ENCODE results near the gene NUP62.
A peak's percentile ranks its signal among the peaks of the same experiment; 100 is the strongest.

Gene NUP62

DNA sequence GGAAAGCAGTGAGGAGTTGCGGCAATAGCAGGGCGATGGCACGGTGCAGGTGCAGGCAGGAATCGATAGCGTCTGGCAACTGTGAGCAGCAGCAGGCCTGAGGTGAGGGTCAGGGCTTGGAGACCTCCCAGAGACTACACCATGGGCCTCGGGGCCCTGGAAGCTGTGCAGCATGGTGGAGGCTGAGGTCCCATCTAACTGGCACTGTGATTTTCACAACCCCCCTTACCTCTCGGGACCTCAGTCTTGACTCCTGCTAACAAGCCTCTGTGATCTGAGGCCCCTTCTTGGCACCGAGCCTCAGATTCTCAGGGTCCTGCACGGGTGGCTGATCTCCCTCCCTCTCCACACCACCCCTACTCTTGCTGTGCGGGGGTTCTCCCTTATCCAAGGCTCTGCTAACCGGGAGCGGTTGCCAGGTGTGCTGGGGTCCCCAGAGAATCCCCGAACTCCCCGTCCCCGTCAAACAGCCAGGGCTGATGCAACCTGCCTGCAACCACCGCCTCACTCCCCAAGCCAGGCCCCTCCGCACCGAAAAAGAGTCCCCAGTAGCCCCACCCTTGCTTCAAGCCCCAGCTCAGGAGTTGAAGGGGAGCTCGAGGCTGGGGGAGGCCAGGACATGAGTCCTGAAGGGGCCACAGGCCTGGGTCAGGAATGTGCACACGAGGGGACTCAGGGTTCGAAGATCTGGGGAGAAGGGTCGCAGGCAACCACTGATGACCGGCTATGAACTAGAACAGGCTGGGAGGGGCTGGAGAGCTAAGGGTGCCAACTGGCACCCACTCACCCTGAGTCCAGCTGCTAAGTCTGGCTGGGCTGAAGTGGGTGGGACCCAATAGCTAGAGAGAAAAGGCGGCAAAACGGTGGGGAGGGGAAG, 5.1 kb downstream of the NUP62 start:
- DNase-seq = no peak

DNA sequence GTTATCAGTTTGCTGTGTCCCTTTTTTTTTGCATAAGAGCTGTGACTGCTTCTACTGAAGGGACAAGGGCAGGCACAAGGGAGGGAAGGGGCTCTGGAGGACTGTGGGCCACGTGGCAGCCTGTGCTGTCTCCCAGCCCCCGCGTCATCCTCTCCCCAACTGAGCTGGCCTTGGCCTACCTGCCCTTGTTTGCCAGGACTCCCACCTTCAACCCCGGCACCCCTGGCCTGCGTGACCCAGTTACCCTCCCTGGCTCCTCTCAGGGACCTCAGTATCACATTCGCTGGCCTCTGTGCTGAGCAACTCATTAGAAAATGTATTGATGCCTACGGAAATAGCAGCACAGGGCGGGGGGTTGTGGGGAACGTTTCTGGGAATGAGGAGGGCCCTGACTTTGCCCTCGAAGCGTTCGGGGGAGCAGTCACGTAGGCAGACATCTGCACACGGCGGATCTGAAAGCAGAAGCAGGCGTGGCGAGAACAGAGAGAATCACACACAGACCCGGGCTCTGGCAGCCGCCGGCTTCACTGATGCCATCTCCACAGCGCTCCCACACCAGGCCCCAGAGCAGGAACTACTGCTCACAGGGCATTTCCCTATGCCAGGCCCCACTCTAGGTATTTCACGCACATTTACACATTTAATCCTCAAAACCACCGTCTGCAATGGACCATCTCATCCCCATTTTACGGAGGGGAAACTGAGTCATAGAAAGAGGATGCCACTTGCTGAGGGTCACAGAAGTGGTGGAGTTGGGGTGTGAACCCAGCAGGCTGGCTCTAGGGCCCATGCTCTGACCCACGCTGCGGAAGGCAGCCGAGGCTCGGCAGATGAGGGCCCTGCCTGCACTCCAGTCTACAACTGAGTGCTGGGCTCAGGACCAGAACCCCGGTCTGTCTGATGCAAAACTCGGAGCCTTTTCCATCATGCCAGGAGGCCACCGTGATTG, 6.0 kb downstream of the NUP62 start:
- no peak for DNase-seq

DNA sequence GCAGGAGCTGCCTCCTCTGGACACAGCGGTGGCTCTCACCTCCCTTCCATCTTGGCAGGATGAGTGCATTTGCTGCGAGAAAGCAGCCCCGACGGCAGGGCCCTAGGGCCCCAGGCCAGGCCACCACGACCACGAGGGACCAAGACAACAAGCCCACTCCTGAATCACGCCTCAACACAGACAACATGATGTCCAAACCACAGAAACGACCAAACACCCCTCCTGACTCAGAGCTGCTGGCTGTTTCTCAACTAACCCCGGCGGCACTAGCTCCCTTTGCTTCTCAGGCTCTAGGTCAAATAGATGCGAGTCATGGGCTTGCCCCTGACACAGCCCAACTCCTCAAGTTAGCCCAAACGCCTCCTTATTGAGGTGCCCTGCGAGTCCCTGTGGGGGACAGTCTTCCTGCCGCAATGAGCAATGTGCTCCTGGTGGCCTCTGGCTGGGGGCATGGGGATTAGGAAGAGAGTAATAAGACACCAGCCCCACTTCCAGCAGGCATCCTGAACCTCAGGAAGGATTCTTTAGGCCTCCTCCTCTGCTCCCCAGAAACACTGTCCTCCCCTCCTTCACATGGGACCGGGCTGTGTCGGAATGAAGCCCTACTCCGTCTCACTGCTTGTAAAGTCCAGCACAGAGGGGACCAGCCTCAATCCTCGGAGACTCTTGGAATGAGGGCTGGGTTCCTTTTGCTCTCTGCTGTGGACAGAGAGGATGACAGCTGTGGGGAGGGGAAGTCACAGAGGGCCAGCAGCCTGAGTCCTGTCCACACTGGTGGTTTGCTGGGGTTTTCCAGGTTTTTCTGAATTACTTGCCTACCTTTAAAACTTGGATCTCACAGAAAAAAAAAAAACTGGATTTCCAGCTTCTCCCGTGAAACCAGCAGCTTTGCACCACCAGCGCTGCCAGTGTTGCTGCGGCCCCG, 7.2 kb downstream of the NUP62 start:
- DNase-seq = no peak

DNA sequence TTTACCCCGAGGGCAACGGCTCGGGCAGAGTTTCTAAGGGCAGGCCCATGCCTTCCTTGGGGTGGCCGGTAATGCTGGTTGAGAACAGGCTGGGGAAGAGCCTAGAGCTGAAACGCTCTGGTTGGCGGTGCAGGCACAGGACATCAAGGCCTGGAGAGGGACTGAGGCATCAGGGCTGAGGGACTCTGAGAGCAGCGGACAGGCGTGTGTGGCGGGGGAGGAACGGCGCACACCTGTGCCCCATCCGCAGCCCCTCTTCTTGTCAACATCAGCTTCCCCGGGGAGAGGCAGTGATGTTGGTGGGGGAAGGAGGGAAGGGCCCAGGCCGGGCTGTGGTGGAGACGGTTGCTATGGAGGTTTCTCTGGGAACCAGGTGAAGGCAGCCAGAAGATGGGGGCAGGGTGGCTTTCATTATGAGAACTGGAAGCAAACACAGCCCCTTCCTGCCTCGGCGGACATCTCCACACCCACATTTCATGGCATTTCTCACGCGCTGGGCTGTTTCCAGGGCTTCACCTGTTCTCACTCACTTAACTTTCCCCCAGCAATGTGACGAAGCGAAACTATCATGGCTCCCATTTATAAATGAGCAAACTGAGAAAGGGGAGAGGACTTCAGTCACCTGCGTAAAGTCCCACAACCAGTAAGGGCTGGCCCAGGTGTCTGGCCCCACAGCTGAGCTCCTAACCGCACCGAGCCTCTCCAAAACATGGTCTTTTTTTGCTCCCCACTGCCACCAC, 8.5 kb downstream of the NUP62 start:
- DNase-seq = no peak

DNA sequence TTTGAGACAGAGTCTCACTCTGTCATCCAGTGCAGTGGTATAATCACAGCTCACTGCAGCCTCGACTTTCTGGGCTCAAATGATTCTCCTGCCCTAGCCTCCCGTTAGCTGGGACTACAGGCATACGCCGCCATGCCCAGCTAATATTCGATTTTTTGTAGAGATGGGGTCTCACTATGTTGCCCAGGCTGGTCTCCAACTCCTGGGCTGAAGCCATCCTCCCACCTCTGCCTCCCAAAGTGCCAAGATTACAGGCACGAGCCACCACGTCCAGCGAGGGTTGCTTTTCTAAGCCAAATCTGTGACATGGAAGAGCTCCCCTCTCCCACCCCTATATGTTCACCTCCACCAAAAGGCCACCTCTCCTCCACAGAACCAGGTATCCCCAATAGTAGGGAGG, 11.2 kb downstream of the NUP62 start:
- DNase-seq = no peak

DNA sequence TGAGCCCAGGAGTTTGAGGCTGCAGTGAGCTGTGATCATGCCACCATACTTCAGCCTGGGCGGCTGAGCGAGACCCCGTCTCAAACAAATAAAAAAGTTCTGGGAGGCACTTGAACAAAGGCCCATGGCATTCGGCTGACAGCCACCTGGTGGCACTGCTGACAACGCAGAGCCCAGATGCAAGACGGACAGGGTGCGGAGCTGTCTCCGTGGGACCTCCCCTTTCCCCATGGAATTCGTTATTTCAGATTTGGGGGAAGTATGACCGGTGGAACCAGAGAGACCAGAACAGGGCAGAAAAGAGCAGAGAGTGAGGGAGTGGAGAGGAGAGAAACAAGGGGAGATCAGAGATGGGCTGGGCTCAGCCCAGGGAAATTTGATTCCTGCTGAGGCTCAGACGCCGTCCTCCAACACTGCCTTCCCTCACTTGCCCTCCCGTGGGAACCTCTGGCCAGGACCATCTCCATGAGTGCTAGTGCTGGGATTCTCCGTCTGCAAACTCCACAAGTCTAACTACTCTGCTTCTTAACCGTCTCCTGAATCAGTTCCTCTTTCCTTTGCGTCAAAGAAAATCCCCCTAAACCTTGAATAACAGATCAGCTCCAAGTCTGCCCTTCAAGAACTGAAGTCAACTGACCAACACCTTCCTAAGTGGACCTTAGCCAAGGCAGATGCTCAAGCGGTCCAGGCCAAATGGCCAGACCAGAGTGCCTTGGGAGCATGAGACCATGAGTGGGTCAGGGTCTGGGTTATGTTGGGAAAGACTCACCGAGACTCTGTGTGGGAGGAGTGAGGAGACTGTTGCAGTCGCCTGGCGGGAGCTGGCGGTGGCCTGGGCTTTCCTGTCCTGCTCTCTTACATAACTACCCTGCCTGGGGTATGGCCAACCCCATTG, 12.2 kb downstream of the NUP62 start:
- no peak for DNase-seq

DNA sequence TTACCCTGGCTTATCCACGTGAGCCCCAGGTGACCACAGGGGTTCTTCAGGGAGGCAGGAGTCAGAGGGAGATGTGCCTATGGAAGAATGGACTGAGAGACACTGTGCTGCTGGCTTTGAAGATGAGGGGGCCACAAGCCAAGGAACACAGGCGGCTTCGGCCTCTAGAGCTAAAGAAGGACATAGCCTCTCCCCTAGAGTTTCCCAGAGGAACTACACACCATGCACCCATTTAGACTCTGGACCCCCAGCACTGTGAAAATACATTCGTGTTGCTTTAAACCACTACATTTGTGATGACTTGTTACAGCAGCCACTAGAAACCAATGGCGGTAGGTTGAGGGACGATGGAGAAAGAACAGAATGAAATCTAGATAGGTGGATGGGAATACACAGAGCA, 14.0 kb downstream of the NUP62 start:
- no peak for DNase-seq

DNA sequence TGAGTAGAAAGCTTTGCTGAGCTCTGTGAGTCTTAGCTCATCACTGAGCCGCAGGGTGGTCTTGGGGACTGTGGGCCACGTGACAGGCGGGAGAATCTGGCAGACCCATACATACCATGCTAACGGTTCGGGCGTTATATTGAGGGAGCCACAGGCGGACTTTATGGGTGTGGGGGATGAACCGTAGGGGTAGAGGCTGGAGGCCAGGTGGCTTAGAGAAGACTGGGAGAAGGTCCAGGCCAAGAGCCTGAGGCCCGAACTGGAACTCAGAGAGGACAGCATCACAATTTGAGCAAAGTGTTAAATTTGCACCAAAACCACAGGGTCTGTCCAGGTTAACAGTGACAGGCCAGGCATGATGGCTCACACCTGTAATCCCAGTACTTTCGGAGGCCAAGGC, 15.6 kb downstream of the NUP62 start:
- DNase-seq = no peak

DNA sequence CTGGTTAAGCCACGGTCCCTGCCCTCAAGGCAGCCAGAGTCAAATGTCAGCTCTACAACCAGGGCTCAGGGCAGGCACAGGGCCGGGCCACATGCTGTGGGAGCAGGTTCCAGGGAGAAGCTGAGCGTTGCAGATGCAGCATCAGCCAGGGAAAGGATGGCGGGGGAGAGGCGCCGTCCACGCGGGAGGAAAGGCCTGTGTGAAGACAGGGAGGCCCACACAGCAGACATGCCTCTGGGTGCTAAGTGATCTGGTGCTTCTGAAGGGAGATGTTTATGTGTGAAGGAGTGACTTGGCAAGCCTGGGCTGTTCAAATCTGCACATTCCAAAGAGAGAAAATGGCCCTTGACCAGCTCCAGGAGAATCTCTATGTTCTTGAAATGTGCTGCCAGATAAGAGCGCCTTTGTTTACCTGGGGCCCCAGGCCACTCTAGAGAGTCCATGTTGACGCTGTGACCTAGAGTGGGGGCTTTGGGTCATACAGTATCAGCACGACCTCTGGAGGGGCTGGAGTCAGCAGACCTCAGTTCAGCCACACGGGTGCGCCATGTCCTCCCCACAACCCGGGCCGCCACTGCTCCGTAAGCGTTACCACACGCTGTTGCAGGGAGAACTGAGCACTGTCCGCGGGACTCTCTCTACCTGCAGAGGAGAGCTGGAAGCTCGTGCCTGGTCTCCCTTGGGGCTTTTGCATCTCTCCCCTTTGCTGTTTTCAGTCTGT, 16.2 kb downstream of the NUP62 start:
- no peak for DNase-seq

DNA sequence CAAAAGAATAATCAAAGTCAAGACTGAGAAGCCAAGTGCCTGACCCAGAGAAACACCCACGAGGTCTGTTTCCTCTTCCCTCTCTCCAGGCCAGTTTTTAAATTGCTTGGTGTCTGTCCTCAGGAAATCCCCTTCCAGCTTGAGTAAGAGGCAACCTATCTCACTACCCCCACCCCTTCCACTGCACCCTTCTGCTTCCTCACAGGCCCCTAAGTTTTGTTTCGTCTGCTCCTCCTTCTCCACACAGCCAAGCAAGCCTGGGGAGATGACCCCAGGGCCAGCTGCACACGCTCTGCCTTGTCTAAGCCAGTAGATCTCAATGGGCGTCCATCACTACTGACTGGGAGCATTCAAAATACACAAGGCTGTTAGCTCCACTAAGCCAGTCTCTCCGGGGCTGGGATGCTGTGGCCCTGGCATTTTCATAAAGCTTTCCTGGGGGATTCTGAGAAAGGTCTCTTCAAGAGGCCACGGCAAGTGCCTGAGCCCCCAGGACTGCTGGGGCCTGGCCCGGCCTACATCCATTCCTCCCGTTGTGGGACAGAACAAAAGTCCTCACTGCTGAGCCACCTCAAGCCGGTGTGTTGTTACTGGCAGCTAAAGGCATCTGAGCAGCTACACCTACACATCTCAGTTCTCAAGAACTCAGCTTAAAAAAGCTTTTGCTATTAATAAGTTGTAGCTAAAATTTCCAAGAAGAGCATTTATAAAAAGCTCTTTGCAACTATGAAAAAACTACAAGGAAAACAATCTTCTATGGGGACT, 17.7 kb downstream of the NUP62 start:
- peak; percentile 48 to 66 for DNase-seq

DNA sequence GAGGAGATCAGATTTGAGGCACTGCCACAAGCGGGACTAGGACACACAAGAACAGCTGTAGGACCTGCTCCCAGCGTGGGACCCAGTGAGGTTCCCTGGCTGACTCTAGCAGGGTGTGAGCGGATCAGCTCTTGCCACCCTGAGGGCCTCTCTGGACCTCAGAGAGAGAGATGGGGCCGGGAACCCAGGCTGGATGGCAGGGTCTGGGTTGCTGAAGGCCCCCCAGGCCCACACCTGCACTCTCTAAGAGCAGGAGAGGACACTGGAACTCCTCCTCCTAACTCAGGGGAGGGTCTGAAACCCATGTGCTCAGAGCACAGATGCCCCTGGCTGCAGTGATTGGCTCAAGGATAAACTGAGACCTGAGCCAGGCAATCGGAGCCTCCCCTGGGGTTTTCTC, 19.1 kb downstream of the NUP62 start:
- DNase-seq = no peak

DNA sequence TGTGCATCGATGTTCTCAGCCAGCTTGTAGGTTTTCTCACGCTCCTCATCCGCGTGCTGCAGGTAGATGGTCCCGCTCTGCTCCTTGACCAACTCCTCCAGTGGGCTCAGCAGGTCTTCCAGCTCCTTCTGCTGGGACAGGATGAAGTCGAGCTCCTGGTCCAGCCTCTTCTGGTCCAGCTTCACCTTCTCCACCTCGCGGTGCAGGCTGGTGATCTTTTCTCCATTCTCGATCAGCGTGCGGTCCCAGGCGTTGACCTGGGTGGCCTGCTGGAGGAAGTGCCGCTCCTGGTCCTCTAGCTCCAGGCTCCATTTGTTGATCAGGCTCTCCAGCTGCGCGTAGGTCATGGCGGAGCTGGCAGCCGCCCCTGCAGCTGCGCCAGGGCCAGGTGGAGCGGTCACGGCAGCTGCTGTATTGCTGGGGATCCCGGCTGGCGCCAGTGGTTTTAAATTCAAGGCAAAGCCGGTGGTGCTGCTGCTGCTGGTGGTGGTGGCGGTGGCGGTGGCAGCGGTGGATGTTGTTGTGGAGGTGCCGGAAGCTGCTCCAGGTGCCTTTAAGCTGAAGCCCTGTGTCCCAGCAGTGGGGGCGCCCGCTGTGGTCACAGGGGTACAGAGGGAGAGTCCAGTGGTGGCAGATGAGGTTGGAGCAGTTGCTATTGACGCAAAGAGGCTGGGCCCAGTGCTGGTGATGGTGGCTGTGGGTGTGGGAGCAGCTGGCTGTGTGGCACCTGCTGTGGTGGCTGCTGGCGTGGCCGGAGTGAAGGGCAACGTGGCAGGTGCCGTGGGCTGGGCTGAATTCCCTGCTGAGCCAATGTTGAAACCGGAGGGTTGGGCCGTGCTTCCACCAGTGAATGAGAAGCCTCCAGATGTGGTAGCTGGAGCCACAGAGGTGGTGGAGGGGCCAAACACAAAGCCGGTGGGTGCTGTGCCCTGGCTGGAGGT, 20.6 kb downstream of the NUP62 start:
- DNase-seq = no peak

DNA sequence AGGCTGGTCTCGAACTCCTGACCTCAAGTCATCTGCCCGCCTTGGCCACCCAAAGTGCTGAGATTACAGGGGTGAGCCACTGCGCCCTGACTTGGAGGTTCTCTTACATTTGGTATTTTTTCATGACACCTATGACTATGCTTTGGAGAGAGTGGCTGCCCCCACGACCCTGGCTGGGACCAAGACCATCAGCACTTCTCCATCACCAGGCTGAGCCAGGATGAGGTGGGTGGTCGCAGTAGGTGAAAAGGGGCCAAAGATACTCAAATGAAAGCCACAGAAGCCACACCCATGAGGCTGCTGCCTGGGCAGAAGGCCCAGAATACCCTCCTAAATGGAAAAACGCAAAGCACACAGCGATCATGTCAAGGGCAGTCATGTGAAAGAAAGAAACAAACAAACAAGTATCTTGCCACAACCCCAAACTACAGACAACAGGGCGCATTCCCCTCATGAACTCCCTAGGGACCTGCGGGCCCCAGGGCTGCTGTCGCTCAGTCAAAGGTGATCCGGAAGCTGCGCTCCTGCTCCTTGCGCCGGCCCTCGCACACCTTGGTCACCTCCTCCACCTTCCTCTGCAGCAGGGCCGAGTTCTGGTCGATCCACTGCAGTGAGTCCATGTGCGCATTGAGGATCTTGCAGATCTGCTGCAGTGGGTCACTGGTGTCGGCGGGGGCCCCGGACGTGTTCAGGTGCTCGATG, 21.4 kb downstream of the NUP62 start:
- peak in 1 of 2 donors; percentile 12 for DNase-seq

DNA sequence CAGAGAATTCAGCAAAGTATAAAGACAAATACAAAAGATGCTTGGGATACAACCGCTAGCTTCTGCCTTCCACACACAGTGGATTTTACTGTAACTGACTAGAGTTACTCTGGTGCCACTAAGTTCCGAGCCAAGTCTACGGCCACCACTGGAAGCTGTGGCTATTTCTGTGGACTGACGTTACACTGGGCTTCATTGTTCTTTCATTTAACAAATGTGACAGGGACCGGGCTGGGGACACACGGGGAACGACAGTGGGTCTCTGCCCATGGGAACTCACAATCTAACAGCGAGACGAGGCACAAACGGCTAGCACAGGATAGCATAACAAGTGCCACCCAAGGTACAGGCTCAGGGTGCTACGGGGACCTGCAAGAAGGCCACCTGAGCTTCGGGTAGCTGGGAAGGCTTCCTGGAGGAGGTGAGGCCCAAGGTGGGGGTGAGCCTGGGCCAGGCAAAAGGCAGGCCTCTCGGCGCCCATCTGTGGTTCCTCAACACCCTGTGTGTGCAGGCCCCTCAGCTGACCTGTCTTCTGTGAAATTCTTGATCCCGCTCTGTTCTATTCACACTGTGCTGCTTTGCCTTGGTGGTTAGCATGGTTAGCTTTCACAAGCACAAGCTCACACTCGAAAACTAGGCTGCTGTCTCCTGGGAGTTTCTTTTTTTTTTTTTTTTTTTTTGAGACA, 22.3 kb downstream of the NUP62 start:
- DNase-seq = no peak

DNA sequence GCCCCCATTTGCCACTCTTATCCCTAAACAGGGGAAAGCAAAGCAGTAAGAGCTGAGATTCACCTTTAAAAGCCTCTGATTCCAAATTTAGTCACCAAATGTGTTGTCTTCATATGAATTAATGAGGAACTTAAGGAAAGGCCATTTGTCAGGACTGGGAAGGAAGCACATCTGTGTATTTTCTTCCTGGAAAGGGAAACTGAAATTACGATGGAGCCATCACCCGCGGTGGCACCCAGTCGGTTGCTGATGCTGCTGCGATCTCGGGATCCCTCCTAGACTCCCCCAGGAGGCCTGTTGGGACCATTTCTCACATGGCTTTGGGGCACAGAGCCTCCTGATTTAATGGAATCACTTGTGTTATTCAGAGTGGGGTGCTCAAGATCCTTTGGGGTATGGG, 25.2 kb downstream of the NUP62 start:
- DNase-seq = peak in 1 of 2 donors; percentile 29

DNA sequence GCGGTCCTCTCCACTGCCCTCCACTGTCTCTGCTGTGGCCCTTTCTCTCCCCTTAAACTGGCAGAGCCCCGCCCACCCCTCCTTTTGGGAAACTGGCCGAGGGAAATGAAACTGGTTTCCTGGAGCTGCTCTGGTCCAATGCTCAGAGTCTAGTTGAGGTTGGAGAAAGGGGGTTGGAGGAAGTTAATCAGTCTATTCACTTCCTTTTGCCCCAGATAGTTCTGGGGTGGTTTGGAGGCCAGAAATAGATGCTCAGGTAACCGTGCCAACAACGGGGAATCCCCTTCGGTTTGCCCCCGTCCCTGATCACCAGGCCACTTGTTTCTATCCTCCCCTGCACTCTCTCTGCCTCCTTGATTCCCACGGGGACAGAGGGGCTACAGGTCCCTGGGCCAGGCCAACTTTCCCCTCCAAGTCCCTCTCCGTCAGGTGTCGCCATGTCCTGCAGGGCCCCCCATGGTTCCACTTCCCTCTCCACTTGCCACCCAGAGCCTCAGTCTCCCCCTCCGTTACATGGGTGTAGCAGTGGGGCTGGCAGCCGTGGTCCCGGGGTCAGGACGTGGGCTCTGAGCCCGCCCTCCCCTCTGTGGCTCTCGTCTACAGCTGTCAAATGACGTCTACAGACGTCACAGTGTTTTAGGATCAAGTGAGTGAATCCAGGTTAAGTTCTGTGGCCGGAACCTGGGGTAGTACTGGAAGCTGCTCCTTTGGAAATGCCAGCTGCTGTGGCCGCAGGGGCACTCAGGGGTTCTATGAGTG, 32.3 kb downstream of the NUP62 start, which contains the start of gene IL4I1:
Gene IL4I1, minus strand, starts transcription at position 25 of the 759 bp plus-strand sequence. CDS start 727 bp downstream, outside the sequence.
- DNase-seq = peak; percentile 85 to 90
